Smooth muscle cell (in vitro differentiated cells): ENCODE measurements around the gene TRDN. TPM values are rescaled to one million over a fixed set of nuclear protein-coding genes. Genes with fewer than 3 reads are reported as not detected.
"Not testable (repeated sequence)": the region's sequence is repeated elsewhere in the genome, so short reads cannot be mapped to it uniquely, and the experiment has no call there.

Source experiments
- DNase-seq: peaks from one replicate; lab custom pipeline; 2025; ENCODE audit not compliant: unreplicated experiment; lab: John Stamatoyannopoulos, UW
- H2AFZ ChIP-seq: fragments of 200-600 bp; sonication (generic); 2 replicates; pipeline ENCODE4 v1.6.0; 2016; ENCODE audit warnings: antibody characterized with exemption, low read depth, mild to moderate bottlenecking
- H3F3A ChIP-seq: fragments of 200-600 bp; sonication (generic); 2 replicates; pipeline ENCODE4 v1.6.0; 2017; ENCODE audit warnings: antibody characterized with exemption, low read depth
- H3K27ac ChIP-seq: fragments of 200-600 bp; sonication (generic); 2 replicates; pipeline ENCODE4 v1.5.1; 2016; ENCODE audit warnings: low read depth, mild to moderate bottlenecking
- H3K27me3 ChIP-seq: fragments of 200-600 bp; sonication (generic); 2 replicates; pipeline ENCODE4 v1.6.1; 2016; ENCODE audit warnings: low read depth, mild to moderate bottlenecking
- H3K36me3 ChIP-seq: fragments of 200-600 bp; sonication (generic); 2 replicates; pipeline ENCODE4 v1.5.1; 2016; ENCODE audit warnings: low read depth
- H3K4me1 ChIP-seq: fragments of 200-600 bp; sonication (generic); 2 replicates; pipeline ENCODE4 v1.5.1; 2016; ENCODE audit warnings: low read depth
- H3K4me2 ChIP-seq: fragments of 200-600 bp; sonication (generic); 2 replicates; pipeline ENCODE4 v1.6.0; 2016; ENCODE audit warnings: mild to moderate bottlenecking
- H3K4me3 ChIP-seq: fragments of 200-600 bp; sonication (generic); 2 replicates; pipeline ENCODE4 v1.5.1; 2016; ENCODE audit warnings: mild to moderate bottlenecking
- H3K79me2 ChIP-seq: fragments of 200-600 bp; sonication (generic); 2 replicates; pipeline ENCODE4 v1.6.0; 2016; ENCODE audit warnings: low read depth, mild to moderate bottlenecking
- H3K9ac ChIP-seq: fragments of 200-600 bp; sonication (generic); 2 replicates; pipeline ENCODE4 v1.6.0; 2016; ENCODE audit warnings: low read depth
- H3K9me3 ChIP-seq: fragments of 200-600 bp; sonication (generic); replicated peaks from 2 replicates; pipeline ENCODE4 v1.5.1; 2016; ENCODE audit warnings: low read depth
- H4K20me1 ChIP-seq: fragments of 200-600 bp; sonication (generic); 2 replicates; pipeline ENCODE4 v1.6.0; 2016; ENCODE audit warnings: low read depth
- WGBS: methylation state at CpG from one replicate; pipeline ENCODE4 v1.1.7; 2016; ENCODE audit warnings: low lambda C conversion rate; 5-methylcytosine and 5-hydroxymethylcytosine counted together
- polyA plus RNA-seq: library from polyadenylated mRNA; unstranded; fragments of >200 nt; fragmentation: Nextera tagmentation; extraction: Ambion mirVana; gene quantifications from 2 replicates; pipeline ENCODE4 v1.2.1, GENCODE V29; 2016
- total RNA-seq: library from RNA; depleted of rRNA; stranded (reverse); fragments of >200 nt; gene quantifications from 2 replicates; pipeline ENCODE4 v1.2.3, GENCODE V29; 2014
- TF ChIP-seq, protein P1 (sequence below): fragments of 200-600 bp; sonication (generic); IDR thresholded peaks from 2 replicates; pipeline ENCODE4 v1.5.1; 2017; ENCODE audit warnings: borderline replicate concordance, mild to moderate bottlenecking, antibody characterized with exemption; ENCODE audit not compliant: insufficient read depth, poor library complexity, severe bottlenecking

Gene TRDN
- total and polyA plus RNA-seq, 2 experiments from 2014 or later = 0.14 TPM; not detected in 1

DNA sequence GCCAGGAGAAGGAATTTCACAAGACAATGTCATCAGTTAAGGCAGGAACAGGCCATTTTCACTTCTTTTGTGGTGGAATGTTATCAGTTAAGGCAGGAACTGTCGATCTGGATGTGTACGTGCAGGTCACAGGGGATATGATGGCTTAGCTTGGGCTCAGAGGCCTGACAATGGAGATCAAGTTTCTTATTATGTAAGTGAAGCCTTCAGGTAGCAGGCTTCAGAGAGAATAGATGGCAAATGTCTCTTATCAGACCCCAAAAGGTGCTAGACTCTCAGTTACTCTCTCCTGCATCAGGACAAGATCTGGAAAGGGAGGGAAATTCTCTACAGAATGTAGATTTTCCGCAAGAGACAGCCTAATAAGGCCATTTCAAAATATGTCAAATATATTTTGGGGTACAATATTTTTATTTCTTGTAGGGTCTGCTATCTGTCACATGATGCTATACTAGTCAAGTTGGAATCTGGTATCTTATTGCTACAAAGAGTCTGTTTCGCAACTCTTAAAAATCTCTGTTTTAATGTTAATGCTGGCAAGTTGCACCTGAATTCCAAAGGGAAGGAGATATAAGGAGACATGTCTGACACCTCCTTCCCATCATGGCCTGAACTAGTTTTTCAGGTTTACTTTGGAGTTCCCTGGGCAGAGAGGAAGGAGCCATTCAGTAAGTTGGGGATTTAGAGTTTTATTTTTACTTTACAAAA, 48.8 kb downstream of the TRDN start:
- DNase-seq = no peak
- 68% methylated on average over 4 of the region's 4 CpGs for WGBS
- H3K4me2 ChIP-seq = no peak overlapping the region
- H3K27me3 ChIP-seq = no peaks in the 10 kb centered on the region
- H3K9me3 ChIP-seq = no peaks in the 10 kb centered on the region
- TF ChIP-seq, protein P1, sequence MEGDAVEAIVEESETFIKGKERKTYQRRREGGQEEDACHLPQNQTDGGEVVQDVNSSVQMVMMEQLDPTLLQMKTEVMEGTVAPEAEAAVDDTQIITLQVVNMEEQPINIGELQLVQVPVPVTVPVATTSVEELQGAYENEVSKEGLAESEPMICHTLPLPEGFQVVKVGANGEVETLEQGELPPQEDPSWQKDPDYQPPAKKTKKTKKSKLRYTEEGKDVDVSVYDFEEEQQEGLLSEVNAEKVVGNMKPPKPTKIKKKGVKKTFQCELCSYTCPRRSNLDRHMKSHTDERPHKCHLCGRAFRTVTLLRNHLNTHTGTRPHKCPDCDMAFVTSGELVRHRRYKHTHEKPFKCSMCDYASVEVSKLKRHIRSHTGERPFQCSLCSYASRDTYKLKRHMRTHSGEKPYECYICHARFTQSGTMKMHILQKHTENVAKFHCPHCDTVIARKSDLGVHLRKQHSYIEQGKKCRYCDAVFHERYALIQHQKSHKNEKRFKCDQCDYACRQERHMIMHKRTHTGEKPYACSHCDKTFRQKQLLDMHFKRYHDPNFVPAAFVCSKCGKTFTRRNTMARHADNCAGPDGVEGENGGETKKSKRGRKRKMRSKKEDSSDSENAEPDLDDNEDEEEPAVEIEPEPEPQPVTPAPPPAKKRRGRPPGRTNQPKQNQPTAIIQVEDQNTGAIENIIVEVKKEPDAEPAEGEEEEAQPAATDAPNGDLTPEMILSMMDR = no peak
- no peak overlapping the region for H2AFZ ChIP-seq
- no peaks in the 10 kb centered on the region for H3K79me2 ChIP-seq
- H3K4me1 ChIP-seq = peaks cover 3% of the 10 kb centered on the region
- H3K4me3 ChIP-seq = no peak overlapping the region
- H3F3A ChIP-seq = no peaks in the 10 kb centered on the region
- H3K27ac ChIP-seq = no peak overlapping the region
- H3K36me3 ChIP-seq = no peaks in the 10 kb centered on the region
- no peaks in the 10 kb centered on the region for H4K20me1 ChIP-seq
- H3K9ac ChIP-seq = no peak overlapping the region

DNA sequence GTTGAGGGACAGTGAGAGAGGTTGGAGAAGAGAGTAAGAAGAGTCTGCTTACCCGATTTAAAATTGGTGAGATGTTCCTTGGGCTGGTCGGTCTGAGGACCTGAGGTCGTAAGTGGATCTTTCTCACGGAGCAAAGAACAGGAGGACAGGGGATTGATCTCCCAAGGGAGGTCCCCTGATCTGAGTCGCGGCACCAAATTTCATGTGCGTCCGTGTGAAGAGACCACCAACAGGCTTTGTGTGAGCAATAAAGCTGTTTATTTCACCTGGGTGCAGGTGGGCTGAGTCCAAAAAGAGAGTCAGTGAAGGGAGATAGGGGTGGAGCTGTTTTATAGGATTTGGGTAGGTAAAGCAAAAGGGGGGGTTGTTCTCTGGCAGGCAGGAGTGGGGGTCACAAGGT, 49.3 kb downstream of the TRDN start:
- H3K9ac ChIP-seq, DNase-seq, H3K36me3 ChIP-seq, H3K79me2 ChIP-seq, H4K20me1 ChIP-seq, H2AFZ ChIP-seq, H3K4me2 ChIP-seq, H3K27ac ChIP-seq, H3K27me3 ChIP-seq, H3K9me3 ChIP-seq, H3K4me1 ChIP-seq, H3F3A ChIP-seq, H3K4me3 ChIP-seq: not testable (repeated sequence)
- 92% methylated on average over 8 of the region's 8 CpGs for WGBS

GRCh38 chr6:123580331-123580730, 56.4 kb downstream of the TRDN start:
- H3K27ac ChIP-seq = no peak overlapping the region
- no peak overlapping the region for H3K4me3 ChIP-seq
- H3F3A ChIP-seq = no peaks in the 10 kb centered on the region
- no peaks in the 10 kb centered on the region for H3K4me1 ChIP-seq
- H3K27me3 ChIP-seq = no peaks in the 10 kb centered on the region
- H3K4me2 ChIP-seq = no peak overlapping the region
- no peaks in the 10 kb centered on the region for H3K79me2 ChIP-seq
- no peak overlapping the region for H3K9ac ChIP-seq
- no peaks in the 10 kb centered on the region for H4K20me1 ChIP-seq
- no peak overlapping the region for H2AFZ ChIP-seq
- TF ChIP-seq, protein P1 = no peak
- DNase-seq = no peak
- H3K36me3 ChIP-seq = no peaks in the 10 kb centered on the region
- no peaks in the 10 kb centered on the region for H3K9me3 ChIP-seq

GRCh38 chr6:123575188-123575587, 61.6 kb downstream of the TRDN start:
- Histone ChIP-seq H3K4me1 (no peaks in the 10 kb centered on the region), H4K20me1 (no peaks in the 10 kb centered on the region), H3K4me3 (no peak overlapping the region), H2AFZ (no peak overlapping the region), H3K79me2 (no peaks in the 10 kb centered on the region), H3F3A (no peaks in the 10 kb centered on the region), H3K27ac (no peak overlapping the region), H3K36me3 (no peaks in the 10 kb centered on the region), H3K4me2 (no peak overlapping the region), H3K9ac (no peak overlapping the region), H3K27me3 (no peaks in the 10 kb centered on the region), H3K9me3 (no peaks in the 10 kb centered on the region)
- TF ChIP-seq, protein P1 = no peak
- no peak for DNase-seq
- WGBS = 96% methylated on average over 1 of the region's 1 CpG
